HepG2 (cell line): Measurements from ENCODE around the gene CCL5. TPM values are rescaled to one million over a fixed set of nuclear protein-coding genes. Genes with fewer than 3 reads are reported as not detected.

Experiments used
- ATAC-seq: fragments of 200-7000 bp; cut with Tn5 transposase; 3 replicates; pipeline ENCODE4 v1.9.1; 2020; ENCODE audit warnings: mild to moderate bottlenecking, moderate library complexity
- BruUV-seq: library from RNA; stranded (reverse); fragments of 400-500 nt; replicated peaks from 2 replicates; lab custom pipeline; 2021; lab: Mats Ljungman, UMichigan
- CTCF ChIA-PET: fragments of 300-600 bp; formaldehyde crosslinking; extraction: SDS; loops from one replicate; lab custom pipeline; 2021; ENCODE audit warnings: low total read pairs, inconsistent platforms, low intra/inter-chr PET ratio; lab: Yijun Ruan, JAX
- POLR2A ChIA-PET: fragments of 350-600 bp; sonication (Branson Sonifier 250); formaldehyde crosslinking; loops from one replicate; lab custom pipeline; 2020; ENCODE audit warnings: antibody characterized with exemption, inconsistent platforms; lab: Yijun Ruan, JAX
- DNase-seq: peaks from one replicate; pipeline ENCODE4 v3.0.0-alpha.2; 2015; ENCODE audit warnings: low spot score
- FAIRE-seq: peaks from 3 replicates; lab custom pipeline; 2011; peaks lifted over from hg19 to GRCh38; lab: Jason Lieb, UNC
- H2AFZ ChIP-seq: one replicate; pipeline ENCODE4 v1.6.1; 2011; ENCODE audit warnings: low read length, inconsistent platforms
- H3K27ac ChIP-seq: fragments of 300-600 bp; 3 replicates; pipeline ENCODE4 v1.8.0; 2011; ENCODE audit warnings: mixed run types, mild to moderate bottlenecking, mixed read lengths, low read length, inconsistent platforms; ENCODE audit not compliant: insufficient read depth; ENCODE audit errors: extremely low read length
- H3K27me3 ChIP-seq, 2 experiments: fragments of 200-600 bp in 1 of 2; 2 replicates in 1 of 2; 3 replicates in 1 of 2; pipeline versions ENCODE4 v1.6.0 to v1.8.0; 2011; ENCODE audit warnings: low read length in 2 of 2, mild to moderate bottlenecking in 2 of 2, moderate library complexity in 2 of 2, inconsistent platforms in 1 of 2; ENCODE audit not compliant: insufficient read depth in 2 of 2, control insufficient read depth in 1 of 2
- H3K36me3 ChIP-seq, 2 experiments: fragments of 200-600 bp in 1 of 2; replicated peaks in 1 of 2; 2 replicates in 1 of 2; 3 replicates in 1 of 2; pipeline versions ENCODE4 v1.5.1 to v1.8.0; 2011; ENCODE audit warnings: low read length in 2 of 2, inconsistent platforms in 1 of 2; ENCODE audit not compliant: insufficient read depth in 2 of 2, control insufficient read depth in 1 of 2
- H3K4me1 ChIP-seq: 2 replicates; pipeline ENCODE4 v1.5.1; 2012; ENCODE audit warnings: low read length, inconsistent platforms; ENCODE audit not compliant: insufficient read depth
- H3K4me2 ChIP-seq: 2 replicates; pipeline ENCODE4 v1.6.0; 2011; ENCODE audit warnings: low read depth, low read length, inconsistent platforms
- H3K4me3 ChIP-seq, 3 experiments: fragments of 200-600 bp in 1 of 3; sonication (generic), shearing (Covaris generic) in 1 of 3; replicated peaks in 1 of 3; 2 replicates each; pipeline ENCODE4 v1.5.1; 2011 to 2016; ENCODE audit warnings: low read length in 3 of 3, inconsistent platforms in 2 of 3, low read depth in 2 of 3, mild to moderate bottlenecking in 2 of 3, control low read depth in 1 of 3, mixed read lengths in 1 of 3; ENCODE audit not compliant: insufficient read depth in 1 of 3
- H3K79me2 ChIP-seq: one replicate; pipeline ENCODE4 v1.6.1; 2011; ENCODE audit warnings: low read length, inconsistent platforms; ENCODE audit not compliant: insufficient read depth
- H3K9ac ChIP-seq: 2 replicates; pipeline ENCODE4 v1.6.0; 2011; ENCODE audit warnings: mild to moderate bottlenecking, low read depth, low read length, inconsistent platforms; ENCODE audit not compliant: insufficient read depth
- H3K9me3 ChIP-seq: 2 replicates; pipeline ENCODE4 v1.5.1; 2012; ENCODE audit warnings: mild to moderate bottlenecking, low read length
- H4K20me1 ChIP-seq: 2 replicates; pipeline ENCODE4 v1.6.0; 2011; ENCODE audit warnings: inconsistent platforms, mild to moderate bottlenecking, low read length, moderate library complexity; ENCODE audit not compliant: insufficient read depth
- ASH2L ChIP-seq: fragments of 300-600, 200-600 bp; sonication (generic); IDR thresholded peaks from 2 replicates; pipeline ENCODE4 v1.7.0; 2017; ENCODE audit warnings: low read depth, mild to moderate bottlenecking, moderate library complexity, mixed read lengths, low read length; ENCODE audit not compliant: insufficient read length
- ELF3 ChIP-seq: IDR thresholded peaks from 2 replicates; pipeline ENCODE4 v1.6.1; 2016; ENCODE audit warnings: missing genetic modification reagents, missing compliant biosample characterization
- ETV5 ChIP-seq: IDR thresholded peaks from 2 replicates; pipeline ENCODE4 v1.6.1; 2018; ENCODE audit warnings: missing biosample characterization, missing genetic modification reagents, inconsistent platforms, borderline replicate concordance
- RBM22 ChIP-seq: fragments of 200-400 bp; formaldehyde crosslinking; optimal IDR thresholded peaks from 2 replicates; pipeline ENCODE3; 2017; ENCODE audit warnings: mild to moderate bottlenecking, low read length, moderate library complexity
- STAT5B ChIP-seq: sonication (generic); formaldehyde crosslinking; IDR thresholded peaks from 2 replicates; pipeline ENCODE4 v1.4.0; 2020; ENCODE audit warnings: missing genetic modification reagents
- WGBS: methylation state at CpG from one replicate; pipeline ENCODE4 v1.1.6; 2017; ENCODE audit warnings: low lambda C conversion rate; 5-methylcytosine and 5-hydroxymethylcytosine counted together
- in situ Hi-C: cut with HindIII; loops from 2 replicates; pipeline ENCODE4 v1.10.0; 2017; ENCODE audit warnings: low pct_unique_long_range_greater_than_20kb; ENCODE audit not compliant: extremely low pct_ligation_motif_present
- intact Hi-C: fragments of 100-400 bp; cut with micrococcal nuclease; formaldehyde crosslinking; loops from one replicate; pipeline ENCODE4 v1.10.0; 2022; ENCODE audit not compliant: unreplicated experiment
- polyA plus RNA-seq, 8 experiments: library from polyadenylated mRNA; depleted of rRNA in 3 of 8; stranded (reverse) in 7 of 8; unstranded in 1 of 8; fragments of >200 nt; fragmentation: Illumina TruSeq in 4 of 8; extraction: Trizol in 4 of 8; gene quantifications; 2 replicates each; pipeline versions ENCODE4 v1.2.1 to v1.2.3, GENCODE V29; 2011 to 2016; ENCODE audit warnings: low read depth in 4 of 8, missing spikeins in 1 of 8, mixed read lengths in 1 of 8; ENCODE audit not compliant: insufficient read depth in 1 of 8
- total RNA-seq, 5 experiments: library from RNA; depleted of rRNA; stranded (reverse); fragments of >200 nt; fragmentation: Illumina TruSeq; extraction: Trizol; gene quantifications; 2 replicates each; pipeline ENCODE4 v1.2.3, GENCODE V29; 2016; ENCODE audit warnings: low read depth in 1 of 5
- TF ChIP-seq, protein P1 (sequence below): sonication (generic); formaldehyde crosslinking; IDR thresholded peaks from 2 replicates; pipeline ENCODE4 v1.9.0; 2021; ENCODE audit warnings: mild to moderate bottlenecking, missing genetic modification reagents
- TF ChIP-seq, protein P2 (sequence below): sonication (generic); formaldehyde crosslinking; IDR thresholded peaks from 2 replicates; pipeline ENCODE4 v1.9.0; 2022; ENCODE audit warnings: low read depth, missing genetic modification reagents
- TF ChIP-seq, protein P3 (sequence below): IDR thresholded peaks from 2 replicates; pipeline ENCODE4 v1.6.1; 2016

CCL5 gene
- total and polyA plus RNA-seq, 2 of the 13 experiments (the other 11 are each of a cell fraction or from before 2014, with no cell fraction given) = 0.13 to 0.29 TPM

DNA sequence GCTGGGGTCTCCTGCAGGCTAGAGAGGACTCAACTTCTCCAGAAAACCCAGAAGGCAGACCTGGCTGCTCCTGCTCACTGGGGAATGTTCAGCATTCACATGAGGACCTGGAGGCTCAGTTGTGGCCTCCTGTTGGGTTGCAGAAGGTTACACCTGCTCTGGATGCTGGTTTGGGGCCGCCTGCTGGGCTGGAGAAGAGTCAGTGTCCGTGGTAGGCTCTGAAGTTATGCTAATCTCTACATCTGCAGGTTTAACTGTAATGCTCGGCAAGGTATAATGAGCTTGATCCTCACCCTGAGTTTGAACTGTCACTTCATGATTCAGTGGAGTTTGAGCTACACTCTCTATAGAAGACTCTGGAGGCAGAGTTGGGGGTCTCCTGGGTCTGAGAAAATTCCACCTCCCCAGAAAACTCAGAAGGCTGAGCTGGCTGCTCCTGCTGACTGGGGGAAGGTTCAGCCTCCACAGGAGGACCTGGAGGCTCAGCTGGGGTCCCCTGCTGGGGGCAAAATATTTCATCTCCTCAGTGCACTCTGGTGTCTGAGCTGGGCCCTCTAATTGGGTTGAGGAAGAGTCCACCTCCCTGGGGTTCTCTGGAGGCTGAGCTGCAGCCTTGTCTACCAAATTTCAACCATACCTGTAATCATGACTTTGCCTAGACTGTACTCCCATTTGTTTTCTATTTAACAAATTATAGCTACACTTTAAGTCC lies 26.9 kb upstream of the CCL5 start (continued):
- TF ChIP-seq, protein P1, sequence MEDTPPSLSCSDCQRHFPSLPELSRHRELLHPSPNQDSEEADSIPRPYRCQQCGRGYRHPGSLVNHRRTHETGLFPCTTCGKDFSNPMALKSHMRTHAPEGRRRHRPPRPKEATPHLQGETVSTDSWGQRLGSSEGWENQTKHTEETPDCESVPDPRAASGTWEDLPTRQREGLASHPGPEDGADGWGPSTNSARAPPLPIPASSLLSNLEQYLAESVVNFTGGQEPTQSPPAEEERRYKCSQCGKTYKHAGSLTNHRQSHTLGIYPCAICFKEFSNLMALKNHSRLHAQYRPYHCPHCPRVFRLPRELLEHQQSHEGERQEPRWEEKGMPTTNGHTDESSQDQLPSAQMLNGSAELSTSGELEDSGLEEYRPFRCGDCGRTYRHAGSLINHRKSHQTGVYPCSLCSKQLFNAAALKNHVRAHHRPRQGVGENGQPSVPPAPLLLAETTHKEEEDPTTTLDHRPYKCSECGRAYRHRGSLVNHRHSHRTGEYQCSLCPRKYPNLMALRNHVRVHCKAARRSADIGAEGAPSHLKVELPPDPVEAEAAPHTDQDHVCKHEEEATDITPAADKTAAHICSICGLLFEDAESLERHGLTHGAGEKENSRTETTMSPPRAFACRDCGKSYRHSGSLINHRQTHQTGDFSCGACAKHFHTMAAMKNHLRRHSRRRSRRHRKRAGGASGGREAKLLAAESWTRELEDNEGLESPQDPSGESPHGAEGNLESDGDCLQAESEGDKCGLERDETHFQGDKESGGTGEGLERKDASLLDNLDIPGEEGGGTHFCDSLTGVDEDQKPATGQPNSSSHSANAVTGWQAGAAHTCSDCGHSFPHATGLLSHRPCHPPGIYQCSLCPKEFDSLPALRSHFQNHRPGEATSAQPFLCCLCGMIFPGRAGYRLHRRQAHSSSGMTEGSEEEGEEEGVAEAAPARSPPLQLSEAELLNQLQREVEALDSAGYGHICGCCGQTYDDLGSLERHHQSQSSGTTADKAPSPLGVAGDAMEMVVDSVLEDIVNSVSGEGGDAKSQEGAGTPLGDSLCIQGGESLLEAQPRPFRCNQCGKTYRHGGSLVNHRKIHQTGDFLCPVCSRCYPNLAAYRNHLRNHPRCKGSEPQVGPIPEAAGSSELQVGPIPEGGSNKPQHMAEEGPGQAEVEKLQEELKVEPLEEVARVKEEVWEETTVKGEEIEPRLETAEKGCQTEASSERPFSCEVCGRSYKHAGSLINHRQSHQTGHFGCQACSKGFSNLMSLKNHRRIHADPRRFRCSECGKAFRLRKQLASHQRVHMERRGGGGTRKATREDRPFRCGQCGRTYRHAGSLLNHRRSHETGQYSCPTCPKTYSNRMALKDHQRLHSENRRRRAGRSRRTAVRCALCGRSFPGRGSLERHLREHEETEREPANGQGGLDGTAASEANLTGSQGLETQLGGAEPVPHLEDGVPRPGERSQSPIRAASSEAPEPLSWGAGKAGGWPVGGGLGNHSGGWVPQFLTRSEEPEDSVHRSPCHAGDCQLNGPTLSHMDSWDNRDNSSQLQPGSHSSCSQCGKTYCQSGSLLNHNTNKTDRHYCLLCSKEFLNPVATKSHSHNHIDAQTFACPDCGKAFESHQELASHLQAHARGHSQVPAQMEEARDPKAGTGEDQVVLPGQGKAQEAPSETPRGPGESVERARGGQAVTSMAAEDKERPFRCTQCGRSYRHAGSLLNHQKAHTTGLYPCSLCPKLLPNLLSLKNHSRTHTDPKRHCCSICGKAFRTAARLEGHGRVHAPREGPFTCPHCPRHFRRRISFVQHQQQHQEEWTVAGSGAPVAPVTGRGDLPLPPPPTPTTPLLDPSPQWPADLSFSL (CRISPR knock-in tag) = no peak
- TF ChIP-seq RBM22 (no peak), STAT5B (no peak)
- TF ChIP-seq, all 625 proteins: peak for 0

DNA sequence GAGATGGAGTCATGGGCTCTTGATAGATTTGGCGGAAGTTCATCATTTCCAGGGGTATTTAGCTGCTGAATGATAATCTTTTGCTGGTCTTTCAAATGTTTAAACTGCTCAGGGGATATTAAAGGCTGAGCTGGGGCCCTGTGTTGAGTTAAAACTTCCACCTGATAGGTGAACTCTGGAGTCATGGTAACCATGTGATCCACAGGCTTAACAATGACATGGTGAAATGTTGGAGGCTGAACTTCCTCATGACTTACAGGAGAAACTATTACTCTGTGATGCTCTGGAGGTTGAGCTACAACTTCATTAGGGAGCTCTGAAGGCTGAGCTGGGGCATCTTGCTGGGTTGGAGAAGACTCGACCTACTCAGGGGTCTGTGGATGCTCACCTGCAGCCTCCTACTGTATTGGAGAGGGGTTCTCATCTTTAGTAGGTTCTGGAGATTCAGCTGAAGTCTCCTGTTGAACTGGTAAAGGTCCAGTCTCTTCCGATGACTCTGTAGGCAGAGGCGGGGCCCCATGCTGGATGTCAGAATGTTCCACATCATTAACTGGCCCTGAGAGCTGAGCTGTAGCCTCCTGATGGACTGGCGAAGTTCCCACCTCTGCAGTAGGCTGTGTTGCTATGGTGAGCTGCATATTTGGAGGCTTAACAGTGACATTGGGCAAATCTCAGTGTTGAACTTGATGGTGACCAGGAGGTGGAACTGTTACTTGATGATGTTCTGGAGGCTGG lies 26.2 kb upstream of the CCL5 start:
- H3K9me3 ChIP-seq = no peaks in the 10 kb centered on the region
- H2AFZ ChIP-seq = no peak overlapping the region
- no peak for ATAC-seq
- TF ChIP-seq, protein P2, sequence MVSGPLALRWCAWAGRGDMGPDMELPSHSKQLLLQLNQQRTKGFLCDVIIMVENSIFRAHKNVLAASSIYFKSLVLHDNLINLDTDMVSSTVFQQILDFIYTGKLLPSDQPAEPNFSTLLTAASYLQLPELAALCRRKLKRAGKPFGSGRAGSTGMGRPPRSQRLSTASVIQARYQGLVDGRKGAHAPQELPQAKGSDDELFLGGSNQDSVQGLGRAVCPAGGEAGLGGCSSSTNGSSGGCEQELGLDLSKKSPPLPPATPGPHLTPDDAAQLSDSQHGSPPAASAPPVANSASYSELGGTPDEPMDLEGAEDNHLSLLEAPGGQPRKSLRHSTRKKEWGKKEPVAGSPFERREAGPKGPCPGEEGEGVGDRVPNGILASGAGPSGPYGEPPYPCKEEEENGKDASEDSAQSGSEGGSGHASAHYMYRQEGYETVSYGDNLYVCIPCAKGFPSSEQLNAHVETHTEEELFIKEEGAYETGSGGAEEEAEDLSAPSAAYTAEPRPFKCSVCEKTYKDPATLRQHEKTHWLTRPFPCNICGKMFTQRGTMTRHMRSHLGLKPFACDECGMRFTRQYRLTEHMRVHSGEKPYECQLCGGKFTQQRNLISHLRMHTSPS = no peak
- no peak for TF ChIP-seq ASH2L
- TF ChIP-seq, protein P3, sequence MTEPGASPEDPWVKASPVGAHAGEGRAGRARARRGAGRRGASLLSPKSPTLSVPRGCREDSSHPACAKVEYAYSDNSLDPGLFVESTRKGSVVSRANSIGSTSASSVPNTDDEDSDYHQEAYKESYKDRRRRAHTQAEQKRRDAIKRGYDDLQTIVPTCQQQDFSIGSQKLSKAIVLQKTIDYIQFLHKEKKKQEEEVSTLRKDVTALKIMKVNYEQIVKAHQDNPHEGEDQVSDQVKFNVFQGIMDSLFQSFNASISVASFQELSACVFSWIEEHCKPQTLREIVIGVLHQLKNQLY (CRISPR knock-in tag) = no peak
- no peak for TF ChIP-seq ETV5 (CRISPR knock-in tag)
- no peak for TF ChIP-seq ELF3 (CRISPR knock-in tag)

More for the DNA sequence above, 26.2 kb upstream of the CCL5 start:
- Histone ChIP-seq H3K79me2 (no peaks in the 10 kb centered on the region), H3K4me2 (no peak overlapping the region), H3K27me3 (no peaks in the 10 kb centered on the region), H3K4me3 (no peak overlapping the region), H3K36me3 (no peaks in the 10 kb centered on the region), H3K4me1 (0 out of 2 replicates have a peak, but pooled peaks cover 5% of the 10 kb centered on the region), H3K27ac (no peak overlapping the region), H4K20me1 (no peaks in the 10 kb centered on the region), H3K9ac (no peak overlapping the region)
- ChIA-PET CTCF (no interaction called here), POLR2A (no interaction called here)
- no TSS peak for BruUV-seq
- in situ Hi-C loops = no loop called here
- intact Hi-C loops = no loop called here
- FAIRE-seq (no peak), DNase-seq (no peak)
- 62% methylated on average over 3 of the region's 5 CpGs for WGBS
